ENCODE results near the gene GABARAPL1.

GABARAPL1 gene

GRCh38 chr12:10235761-10236631 lies 23.3 kb downstream of the GABARAPL1 start:
- peak; percentile 15 for DNase-seq

- DNase-seq: no peak
Measured at GRCh38 chr12:10236720-10237119, 24.0 kb downstream of the GABARAPL1 start.

- DNase-seq: no peak
Measured at GRCh38 chr12:10238526-10238925, 25.8 kb downstream of the GABARAPL1 start.

- no peak for DNase-seq
Measured at GRCh38 chr12:10241290-10241689, 28.6 kb downstream of the GABARAPL1 start.

- DNase-seq: no peak
Measured at GRCh38 chr12:10241727-10242126, 29.1 kb downstream of the GABARAPL1 start.

GRCh38 chr12:10242539-10242938 lies 29.9 kb downstream of the GABARAPL1 start:
- no peak for DNase-seq

GRCh38 chr12:10243818-10244520 lies 31.3 kb downstream of the GABARAPL1 start:
- no peak for DNase-seq

- DNase-seq: no peak
Measured at GRCh38 chr12:10247436-10248058, 34.9 kb downstream of the GABARAPL1 start.

GRCh38 chr12:10249690-10250455 lies 37.2 kb downstream of the GABARAPL1 start:
- DNase-seq: no peak

GRCh38 chr12:10251669-10252068 lies 39.0 kb downstream of the GABARAPL1 start:
- DNase-seq: no peak

GRCh38 chr12:10252201-10252600 lies 39.5 kb downstream of the GABARAPL1 start:
- DNase-seq: no peak

GRCh38 chr12:10256064-10256463 lies 43.4 kb downstream of the GABARAPL1 start:
- DNase-seq: no peak

GRCh38 chr12:10260927-10261326 lies 48.2 kb downstream of the GABARAPL1 start:
- DNase-seq: no peak

- DNase-seq: no peak
Measured at GRCh38 chr12:10268037-10268436, 55.4 kb downstream of the GABARAPL1 start.

- DNase-seq: no peak
Measured at GRCh38 chr12:10272467-10272866, 59.8 kb downstream of the GABARAPL1 start.
